DOHH2 (cell line): ENCODE data around the gene PRSS8.

Experiments used
- CTCF ChIP-seq: fragments of 200-600 bp; sonication (generic); IDR thresholded peaks from one replicate; pipeline ENCODE4 v1.5.1; 2014; ENCODE audit warnings: antibody characterized with exemption, mild to moderate bottlenecking, low read depth, low read length; ENCODE audit not compliant: poor library complexity, severe bottlenecking
- EZH2phosphoT487 ChIP-seq: fragments of 200-600 bp; sonication (generic); IDR thresholded peaks from 2 replicates; pipeline ENCODE4 v1.6.1; 2017; ENCODE audit warnings: borderline replicate concordance, mild to moderate bottlenecking, antibody characterized with exemption, low read length, moderate library complexity, mixed read lengths

GRCh38 chr16:31125844-31126243 is 9.7 kb downstream of the PRSS8 start:
- no peak for TF ChIP-seq CTCF
- no peak for TF ChIP-seq EZH2phosphoT487
